KOPT-K1 (cell line): ENCODE data around the gene CDC73.
"Not testable (repeated sequence)": the region's sequence is repeated elsewhere in the genome, so short reads cannot be mapped to it uniquely, and the experiment has no call there.

Experiments
- H3K27ac ChIP-seq: fragments of 200-600 bp; sonication (generic); 2 replicates; pipeline ENCODE4 v1.5.1; 2016; ENCODE audit warnings: antibody characterized with exemption, mild to moderate bottlenecking, low read depth, low read length; ENCODE audit not compliant: poor library complexity, severe bottlenecking
- H3K36me3 ChIP-seq: fragments of 200-600 bp; sonication (generic); 2 replicates; pipeline ENCODE4 v1.5.1; 2017; ENCODE audit warnings: antibody characterized with exemption, mild to moderate bottlenecking, low read length, moderate library complexity; ENCODE audit not compliant: insufficient read depth
- H3K9me3 ChIP-seq: fragments of 200-600 bp; sonication (generic); 2 replicates; pipeline ENCODE4 v1.5.1; 2017; ENCODE audit warnings: antibody characterized with exemption, low read length, mild to moderate bottlenecking; ENCODE audit not compliant: insufficient read depth, poor library complexity, severe bottlenecking

The CDC73 gene

DNA sequence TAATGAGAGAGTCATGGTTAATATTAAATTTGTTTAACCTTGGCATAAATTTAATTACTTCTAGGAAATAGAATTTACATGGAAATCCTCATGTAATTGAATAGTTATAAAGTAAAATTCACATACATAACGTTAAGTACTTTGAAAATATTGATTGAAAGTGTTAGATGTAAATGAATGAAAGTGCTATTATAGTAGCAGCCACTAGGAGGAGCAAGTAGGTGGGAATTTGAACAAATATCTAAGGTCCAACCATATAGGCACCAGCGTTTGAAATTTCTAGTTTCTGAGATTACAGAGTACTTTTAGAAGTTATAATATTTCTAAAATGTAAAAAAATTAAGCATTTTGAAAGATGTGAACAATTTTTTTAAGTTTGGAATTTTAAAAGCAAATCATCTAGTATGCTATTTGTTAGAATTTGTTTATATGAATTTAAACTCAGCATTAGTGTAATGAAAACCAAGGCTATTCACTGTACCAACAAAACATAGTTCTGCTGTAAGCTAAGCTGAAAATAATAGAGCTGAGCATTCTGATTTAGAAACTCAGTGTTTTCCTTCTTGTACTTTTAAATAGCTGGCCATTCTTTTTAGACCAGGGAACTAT is 61.3 kb downstream of the CDC73 start:
- Histone ChIP-seq H3K36me3 (no peaks in the 10 kb centered on the region), H3K27ac (no peak overlapping the region), H3K9me3 (no peaks in the 10 kb centered on the region)

DNA sequence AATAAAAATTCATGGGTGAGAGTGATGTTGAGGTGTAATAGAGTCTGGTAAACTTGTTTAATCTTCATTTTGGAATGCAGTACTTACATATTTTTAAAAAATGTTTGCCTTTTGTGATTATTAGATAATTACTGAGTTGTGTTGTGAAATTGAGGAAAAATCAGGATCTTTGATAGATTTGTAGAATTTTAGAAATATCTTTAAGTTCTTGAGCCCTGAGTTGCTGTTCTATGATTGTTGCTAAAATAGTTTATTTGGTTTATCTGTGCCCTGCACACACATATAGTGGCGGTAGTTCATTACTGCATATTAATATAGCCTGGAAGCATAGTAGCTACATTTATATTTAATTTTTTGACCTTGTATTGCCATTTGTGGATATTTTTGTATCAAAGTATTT is 62.9 kb downstream of the CDC73 start:
- H3K27ac ChIP-seq, result no peak overlapping the region

DNA sequence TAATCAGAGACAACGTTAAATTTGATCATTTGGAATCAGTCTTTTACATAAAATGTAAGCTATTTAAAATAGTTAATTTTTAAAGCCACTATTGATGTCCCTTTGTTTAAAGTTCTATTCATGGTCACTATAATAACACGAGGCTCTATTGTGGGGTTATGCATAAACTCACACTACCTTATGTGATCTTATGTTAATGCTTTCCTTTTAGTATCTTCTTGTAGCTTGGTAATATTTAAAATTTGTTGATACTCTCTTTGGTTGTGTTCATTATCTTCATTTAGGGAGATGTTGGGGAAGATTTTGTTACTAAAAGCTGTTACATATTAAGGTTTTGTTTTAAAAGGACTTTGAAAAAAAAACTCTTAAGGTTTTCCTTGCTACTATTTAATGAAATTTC is 63.4 kb downstream of the CDC73 start:
- H3K27ac ChIP-seq, result no peak overlapping the region
- no peaks in the 10 kb centered on the region for H3K36me3 ChIP-seq
- H3K9me3 ChIP-seq, result no peaks in the 10 kb centered on the region

More for the DNA sequence above, 62.9 kb downstream of the CDC73 start:
- Histone ChIP-seq H3K36me3 (no peaks in the 10 kb centered on the region), H3K9me3 (no peaks in the 10 kb centered on the region)

DNA sequence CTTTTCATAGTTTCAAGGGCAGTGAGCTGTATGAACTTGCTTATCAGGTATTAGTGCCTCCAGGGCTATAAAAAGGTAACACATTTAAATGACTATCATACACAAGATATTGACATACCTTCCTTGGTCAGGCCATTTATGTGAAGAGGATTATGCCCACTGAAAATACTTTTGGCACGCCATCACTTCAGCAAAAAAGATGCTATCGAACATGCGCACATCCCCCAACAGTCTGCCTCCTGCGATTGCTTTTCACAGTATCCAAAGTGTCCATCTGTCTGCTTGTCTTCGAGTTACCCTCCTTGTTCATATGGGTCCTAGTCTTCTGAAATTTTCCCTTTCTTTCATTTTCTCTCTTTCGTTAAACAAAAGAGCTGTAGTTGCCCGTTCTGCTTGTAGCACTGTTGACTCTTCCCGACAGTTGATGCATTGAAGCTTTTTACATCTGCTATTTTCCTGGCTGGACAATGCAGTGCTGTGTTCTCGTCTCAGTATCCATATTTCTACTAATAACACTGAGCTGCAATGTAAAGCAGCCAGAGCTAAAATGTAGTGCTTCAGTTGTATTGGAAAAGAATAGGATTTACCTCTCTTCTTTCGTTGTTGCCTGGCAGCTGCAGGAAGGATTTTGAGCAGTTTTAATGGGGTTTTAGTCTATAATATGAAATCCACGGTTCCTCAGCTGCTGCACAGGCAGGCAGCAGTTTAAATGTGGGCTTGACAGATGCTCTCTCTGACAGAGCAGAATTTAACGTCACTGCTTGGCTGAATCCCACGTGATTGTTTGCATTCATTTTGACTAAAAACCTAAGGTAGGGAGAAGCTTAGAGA is 64.3 kb downstream of the CDC73 start, which contains the start of gene B3GALT2:
Gene B3GALT2, minus strand, starts transcription at position 713 of the 831 bp plus-strand sequence. CDS start 5,051 bp downstream, outside the sequence.
- Histone ChIP-seq H3K27ac (no peak within 1 kb of the TSS), H3K9me3 (peaks cover 3% of the 10 kb centered on the region), H3K36me3 (no peaks in the 10 kb centered on the region)

DNA sequence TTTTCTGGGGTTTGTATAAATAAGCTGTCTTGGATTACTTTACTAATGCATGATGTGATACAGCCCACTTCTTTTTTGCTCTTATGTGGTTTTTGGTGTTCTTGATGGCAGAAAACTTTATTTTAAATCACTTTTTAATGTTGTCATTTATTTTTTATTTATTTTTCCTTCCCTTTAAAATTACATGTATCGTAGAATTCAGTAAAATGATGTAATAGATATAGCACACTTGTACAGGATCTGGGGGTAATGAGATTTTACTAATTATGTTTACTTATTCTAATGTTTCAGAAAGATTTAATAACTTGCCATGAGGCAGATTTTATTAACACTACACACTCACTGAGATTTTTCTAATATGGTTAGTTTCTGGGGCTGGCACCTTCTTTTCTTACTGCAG is 65.3 kb downstream of the CDC73 start:
- Histone ChIP-seq H3K27ac (no peak overlapping the region), H3K9me3 (peaks cover 11% of the 10 kb centered on the region), H3K36me3 (peaks cover 2% of the 10 kb centered on the region)

DNA sequence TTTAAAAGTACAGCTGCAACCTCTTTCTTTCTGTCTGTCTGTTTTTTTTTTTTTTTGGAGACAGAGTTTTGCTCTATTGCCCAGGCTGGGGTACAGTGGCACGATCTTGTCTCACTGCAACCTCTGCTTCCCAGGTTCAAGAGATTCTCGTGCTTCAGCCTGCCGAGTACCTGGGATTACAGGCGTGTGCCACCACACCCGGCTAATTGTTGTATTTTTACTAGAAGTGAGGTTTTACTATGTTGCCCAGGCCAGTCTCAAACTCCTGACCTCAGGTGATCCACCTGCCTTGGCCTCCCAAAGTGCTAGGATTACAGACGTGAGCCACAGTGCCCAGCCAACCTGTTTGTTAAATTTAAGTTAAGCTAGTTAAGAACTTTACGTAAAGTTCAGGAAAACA is 67.1 kb downstream of the CDC73 start:
- not testable (repeated sequence) for H3K27ac ChIP-seq
- peaks cover 29% of the 10 kb centered on the region for H3K9me3 ChIP-seq
- H3K36me3 ChIP-seq, result peaks cover 12% of the 10 kb centered on the region

DNA sequence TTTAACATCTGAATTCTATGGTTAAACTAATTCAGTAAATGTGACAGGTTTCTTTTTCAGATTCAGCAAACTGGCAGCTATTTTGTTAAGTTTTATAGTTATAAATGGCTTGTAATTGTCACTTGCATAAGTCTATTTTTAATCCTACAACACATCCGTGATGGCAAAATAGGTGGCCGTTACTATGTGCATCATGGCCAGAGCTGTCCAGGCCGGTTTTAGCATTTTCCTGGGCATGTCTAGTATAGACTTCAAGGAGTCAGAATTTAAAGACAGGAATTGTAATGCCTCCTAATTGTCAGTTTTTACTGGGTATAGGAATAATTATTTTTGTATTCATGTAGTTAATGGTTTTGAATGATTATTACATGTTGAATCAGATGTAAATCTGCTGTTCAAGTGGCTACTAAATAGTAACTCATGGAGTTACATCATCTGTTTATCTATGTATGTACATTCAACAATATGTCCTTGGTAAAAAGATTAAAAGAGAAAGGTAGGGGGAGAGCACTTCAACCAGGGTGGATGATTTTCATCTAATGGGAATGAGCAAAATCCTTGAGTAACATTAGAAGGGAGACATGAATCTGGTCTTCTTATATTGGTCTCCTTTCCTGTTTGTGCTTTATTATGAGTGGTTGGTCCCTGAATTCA is 67.7 kb downstream of the CDC73 start:
- no peak overlapping the region for H3K27ac ChIP-seq
- peaks cover 12% of the 10 kb centered on the region for H3K36me3 ChIP-seq

DNA sequence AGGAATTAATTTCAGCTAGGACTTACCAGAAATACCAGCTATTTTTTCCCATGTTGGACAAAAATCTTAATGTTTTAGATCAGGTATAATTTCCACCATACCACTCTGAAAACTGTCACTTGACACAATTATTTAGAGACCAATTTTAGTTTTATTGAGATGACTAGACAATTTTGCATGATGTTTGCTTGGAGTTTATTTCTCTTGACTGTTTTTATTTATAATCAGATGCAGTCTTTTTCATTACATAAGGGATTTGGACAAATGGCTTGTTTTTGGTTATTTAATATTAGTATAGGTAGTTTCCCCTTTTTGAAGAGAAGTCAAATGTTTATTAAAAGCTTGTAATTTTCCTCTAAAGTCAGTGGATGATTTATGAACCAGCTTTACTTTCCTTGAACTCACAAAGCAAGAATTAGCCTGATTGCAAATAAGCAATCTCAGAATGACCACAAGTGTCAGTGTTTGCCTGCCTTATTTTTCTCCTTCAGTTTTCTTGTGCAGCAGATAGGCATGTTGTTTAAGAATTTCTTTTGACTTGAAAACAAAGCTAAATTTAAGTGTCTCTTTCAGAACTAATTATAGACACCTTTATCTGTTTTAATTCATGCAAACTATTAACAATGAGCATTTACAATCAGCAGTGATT is 68.4 kb downstream of the CDC73 start:
- H3K36me3 ChIP-seq, result peaks cover 12% of the 10 kb centered on the region
- H3K9me3 ChIP-seq, result peaks cover 29% of the 10 kb centered on the region
- H3K27ac ChIP-seq, result no peak overlapping the region

More for the DNA sequence above, 67.7 kb downstream of the CDC73 start:
- H3K9me3 ChIP-seq, result peaks cover 29% of the 10 kb centered on the region

DNA sequence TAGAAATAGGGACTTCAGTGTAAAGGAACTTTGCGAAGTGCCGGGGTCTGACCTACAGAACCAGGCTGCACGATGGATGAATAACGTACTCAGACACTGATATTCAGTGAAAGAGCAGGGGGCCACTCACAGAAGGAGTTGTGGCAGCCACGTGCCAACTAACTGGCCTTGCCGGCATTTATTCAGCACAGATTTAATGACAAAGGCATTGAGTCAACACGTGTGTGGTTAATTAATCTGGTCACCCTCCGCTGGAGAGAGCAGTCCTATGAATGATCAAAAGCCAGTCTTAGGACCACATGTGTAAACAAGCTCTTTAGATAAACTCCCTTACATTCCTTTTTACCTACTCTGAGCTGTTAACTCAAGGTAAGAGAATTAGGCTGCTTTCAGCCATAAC is 70.8 kb downstream of the CDC73 start:
- H3K27ac ChIP-seq, result no peak overlapping the region
- peaks cover 12% of the 10 kb centered on the region for H3K36me3 ChIP-seq

DNA sequence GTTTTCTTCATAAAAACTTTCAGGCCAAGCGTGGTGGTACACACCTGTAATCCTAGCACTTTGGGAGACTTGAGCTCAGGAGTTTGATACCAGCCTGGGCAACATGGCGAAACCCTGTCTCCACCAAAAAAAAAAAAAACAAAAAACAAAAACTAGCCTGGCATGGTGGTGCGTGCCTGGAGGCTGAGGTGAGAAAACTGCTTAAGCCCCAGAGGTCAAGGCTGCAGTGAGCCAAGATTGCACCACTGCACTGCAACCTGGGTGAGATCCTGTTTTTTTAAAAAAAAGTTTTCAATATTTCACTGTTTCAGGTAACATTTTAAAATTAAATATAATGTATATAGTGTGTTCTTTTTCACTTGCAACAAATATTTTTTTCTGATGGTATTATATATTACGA is 78.1 kb downstream of the CDC73 start:
- Histone ChIP-seq H3K36me3 (peaks cover 7% of the 10 kb centered on the region; the same call in 1 of the 2 replicates), H3K9me3 (no peaks in the 10 kb centered on the region), H3K27ac (no peak overlapping the region)

More for the DNA sequence above, 70.8 kb downstream of the CDC73 start:
- peaks cover 29% of the 10 kb centered on the region for H3K9me3 ChIP-seq

DNA sequence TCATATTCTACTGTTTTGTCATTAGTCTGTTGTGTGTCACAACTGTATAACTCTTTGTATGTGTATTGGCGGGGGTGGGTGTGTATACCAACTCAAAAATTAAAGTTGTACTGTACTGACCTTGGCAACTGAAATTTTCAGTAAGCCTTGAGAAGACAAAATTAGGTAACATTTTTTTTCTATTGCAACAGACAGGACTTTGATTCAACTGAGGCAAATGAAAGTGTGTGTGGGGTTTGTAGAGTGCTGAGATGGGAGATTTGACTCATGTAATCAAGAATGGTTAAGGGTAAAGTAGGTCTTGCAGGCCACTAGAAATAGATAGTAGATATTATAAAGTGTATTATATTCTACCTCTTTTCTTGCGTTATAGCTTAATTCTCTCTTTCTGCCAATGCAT is 79.2 kb downstream of the CDC73 start:
- Histone ChIP-seq H3K27ac (no peak overlapping the region), H3K36me3 (peaks cover 18% of the 10 kb centered on the region), H3K9me3 (peaks cover 7% of the 10 kb centered on the region)

DNA sequence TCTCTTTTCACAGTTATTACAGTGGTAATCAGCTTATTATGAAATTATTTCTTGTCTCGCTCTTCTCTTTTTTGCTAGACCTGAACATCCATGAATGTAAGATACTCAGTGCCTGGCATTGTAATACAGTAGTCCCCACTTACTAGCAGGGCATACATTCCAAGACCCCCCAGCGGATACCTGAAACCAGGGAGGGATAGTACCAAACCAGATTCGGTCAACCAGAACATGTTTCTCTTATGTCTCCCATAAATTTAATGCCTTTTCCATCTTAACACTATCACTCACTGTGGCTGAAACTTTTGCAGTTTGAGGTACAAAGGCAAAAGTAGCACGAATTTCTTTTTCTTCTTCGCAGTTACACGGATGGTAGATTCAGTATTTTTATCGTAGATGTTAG is 89.2 kb downstream of the CDC73 start:
- H3K36me3 ChIP-seq, result peaks cover 84% of the 10 kb centered on the region
- no peak overlapping the region for H3K27ac ChIP-seq
- peaks cover 64% of the 10 kb centered on the region for H3K9me3 ChIP-seq

DNA sequence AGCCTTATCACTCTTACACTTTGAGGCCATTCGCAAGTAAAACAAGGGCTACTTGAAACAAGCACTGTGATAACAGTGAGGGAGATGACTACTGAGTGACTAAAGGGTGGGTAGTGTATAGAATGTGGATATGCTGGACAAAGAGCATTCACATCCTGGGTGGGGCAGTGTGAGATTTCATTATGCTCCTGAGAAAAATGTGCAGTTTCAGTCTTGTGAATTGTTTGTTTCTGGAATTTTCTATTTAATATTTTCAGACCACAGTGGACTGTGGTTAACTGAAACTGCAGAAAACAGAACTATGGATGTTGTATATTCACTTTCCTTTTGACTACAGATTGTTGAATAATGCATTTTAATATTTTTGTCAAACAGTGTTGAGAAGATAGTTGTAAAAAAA is 89.7 kb downstream of the CDC73 start:
- Histone ChIP-seq H3K9me3 (peaks cover 59% of the 10 kb centered on the region), H3K36me3 (peaks cover 84% of the 10 kb centered on the region), H3K27ac (no peak overlapping the region)

DNA sequence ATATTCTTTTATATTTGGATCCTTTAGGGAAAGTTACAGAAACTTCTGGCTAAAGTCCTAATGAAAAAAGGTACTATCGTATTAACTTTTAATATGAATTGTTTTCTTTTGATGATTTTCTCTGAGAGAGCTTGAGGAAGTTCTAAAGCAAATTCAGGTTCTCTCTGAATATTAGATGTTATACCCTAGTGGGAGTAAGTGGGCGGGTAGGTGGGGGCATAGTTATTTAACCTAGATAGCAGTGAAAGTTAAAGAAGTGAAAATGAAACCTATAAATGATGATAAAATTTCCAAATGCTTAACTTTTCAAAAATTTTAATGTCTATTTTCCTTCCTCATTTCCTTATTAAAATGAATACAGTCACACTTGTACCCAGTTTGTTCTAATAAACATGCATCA is 90.8 kb downstream of the CDC73 start:
- H3K27ac ChIP-seq, result no peak overlapping the region
- peaks cover 84% of the 10 kb centered on the region for H3K36me3 ChIP-seq
- H3K9me3 ChIP-seq, result peaks cover 48% of the 10 kb centered on the region

DNA sequence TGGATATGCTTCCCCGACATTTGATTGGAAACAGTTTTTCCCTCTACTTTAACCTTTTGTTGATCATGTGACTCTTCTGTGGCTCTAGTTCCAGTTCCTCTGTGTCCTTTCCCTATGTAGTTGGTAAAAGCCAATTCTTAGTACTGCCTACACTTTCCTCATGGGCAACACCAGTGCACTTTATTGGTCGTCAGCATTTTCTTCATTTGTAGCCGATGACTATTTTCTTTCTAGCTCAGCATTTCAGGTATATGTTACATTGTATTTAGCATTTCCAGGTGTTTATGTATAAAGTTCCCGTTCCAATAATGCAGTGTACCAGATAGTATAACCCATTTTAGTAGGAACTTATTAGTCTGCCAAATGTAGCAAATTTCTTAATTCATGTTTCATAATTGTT is 92.2 kb downstream of the CDC73 start:
- peaks cover 34% of the 10 kb centered on the region for H3K9me3 ChIP-seq
- H3K36me3 ChIP-seq, result peaks cover 89% of the 10 kb centered on the region
- H3K27ac ChIP-seq, result no peak overlapping the region
